GM23338 (cell line): ENCODE results near the gene MAGEB10. TPM values are rescaled to one million over a fixed set of nuclear protein-coding genes. Genes with fewer than 3 reads are reported as not detected.

ENCODE experiments used
- ATAC-seq: fragments of 200-7000 bp; cut with Tn5 transposase; 3 replicates; pipeline ENCODE4 v1.9.1; 2020
- DNase-seq: peaks from one replicate; pipeline ENCODE4 v3.0.0-alpha.2; 2015; ENCODE audit warnings: low spot score
- H2AFZ ChIP-seq: fragments of 200-600 bp; sonication (generic); 2 replicates; pipeline ENCODE4 v1.8.0; 2016; ENCODE audit warnings: antibody characterized with exemption, mild to moderate bottlenecking, moderate library complexity
- H3F3A ChIP-seq: fragments of 200-600 bp; sonication (generic); replicated peaks from 2 replicates; pipeline ENCODE4 v1.8.0; 2017; ENCODE audit warnings: antibody characterized with exemption, mixed run types, low read depth
- H3K27ac ChIP-seq: fragments of 200-600 bp; sonication (generic); 2 replicates; pipeline ENCODE4 v1.6.1; 2016; ENCODE audit warnings: low read depth
- H3K27me3 ChIP-seq: fragments of 200-600 bp; sonication (generic); 2 replicates; pipeline ENCODE4 v1.8.0; 2016; ENCODE audit warnings: mild to moderate bottlenecking, mixed run types, moderate library complexity; ENCODE audit not compliant: insufficient read depth
- H3K36me3 ChIP-seq: fragments of 200-600 bp; sonication (generic); 2 replicates; pipeline ENCODE4 v1.8.0; 2016; ENCODE audit warnings: mild to moderate bottlenecking; ENCODE audit not compliant: insufficient read depth
- H3K4me1 ChIP-seq: fragments of 200-600 bp; sonication (generic); 2 replicates; pipeline ENCODE4 v1.8.0; 2016; ENCODE audit warnings: mild to moderate bottlenecking, moderate library complexity; ENCODE audit not compliant: insufficient read depth
- H3K4me2 ChIP-seq: fragments of 200-600 bp; sonication (generic); 2 replicates; pipeline ENCODE4 v1.7.1; 2017; ENCODE audit warnings: mixed run types
- H3K4me3 ChIP-seq: fragments of 200-600 bp; sonication (generic); 2 replicates; pipeline ENCODE4 v1.6.1; 2016; ENCODE audit warnings: mixed run types
- H3K79me2 ChIP-seq: fragments of 200-600 bp; sonication (generic); replicated peaks from 2 replicates; pipeline ENCODE4 v1.8.0; 2017; ENCODE audit warnings: mild to moderate bottlenecking; ENCODE audit not compliant: insufficient read depth
- H3K9me2 ChIP-seq: fragments of 200-600 bp; sonication (generic); 2 replicates; pipeline ENCODE4 v1.8.0; 2017; ENCODE audit not compliant: insufficient read depth
- H4K20me1 ChIP-seq: fragments of 200-600 bp; sonication (generic); replicated peaks from 2 replicates; pipeline ENCODE4 v1.8.0; 2017; ENCODE audit warnings: mild to moderate bottlenecking; ENCODE audit not compliant: insufficient read depth
- H3K27ac Mint-ChIP-seq: 2 replicates; pipeline ENCODE4 v1.8.0; 2020; ENCODE audit warnings: inconsistent platforms, mild to moderate bottlenecking, moderate library complexity, mixed read lengths
- H3K27me3 Mint-ChIP-seq: 3 replicates; pipeline ENCODE4 v1.8.0; 2022; ENCODE audit warnings: low read depth, mild to moderate bottlenecking, moderate library complexity, mixed read lengths, inconsistent platforms; ENCODE audit not compliant: insufficient read depth, poor library complexity
- H3K36me3 Mint-ChIP-seq: 3 replicates; pipeline ENCODE4 v1.8.0; 2021; ENCODE audit warnings: low read depth, mild to moderate bottlenecking, inconsistent platforms, moderate library complexity, mixed read lengths
- H3K4me1 Mint-ChIP-seq: 3 replicates; pipeline ENCODE4 v1.8.0; 2020; ENCODE audit warnings: mild to moderate bottlenecking, inconsistent platforms, mixed read lengths
- H3K4me3 Mint-ChIP-seq: 3 replicates; pipeline ENCODE4 v1.8.0; 2021; ENCODE audit warnings: moderate library complexity, mild to moderate bottlenecking, inconsistent platforms, mixed read lengths
- H3K9me3 Mint-ChIP-seq: 3 replicates; pipeline ENCODE4 v1.8.0; 2020; ENCODE audit warnings: moderate library complexity, mild to moderate bottlenecking, inconsistent platforms, mixed read lengths
- CREB1 ChIP-seq: fragments of 250-450 bp; sonication (Bioruptor Pico); IDR thresholded peaks from 2 replicates; pipeline ENCODE4 v1.5.0; 2020; ENCODE audit warnings: low read depth, mild to moderate bottlenecking, moderate library complexity
- CTCF ChIP-seq, 2 experiments: fragments of 200-600 bp in 1 of 2; sonication (generic) in 1 of 2; conservative IDR thresholded peaks; 2 replicates each; pipeline versions ENCODE4 v1.5.1 to v1.6.1; 2016 to 2017; ENCODE audit warnings: antibody characterized with exemption in 2 of 2, low read depth in 2 of 2, mild to moderate bottlenecking in 2 of 2, moderate library complexity in 1 of 2
- ETS1 ChIP-seq: IDR thresholded peaks from 2 replicates; pipeline ENCODE4 v1.6.1; 2016; ENCODE audit warnings: antibody characterized with exemption
- EZH2 ChIP-seq: fragments of 200-600 bp; sonication (generic); IDR thresholded peaks from one replicate; pipeline ENCODE4 v1.8.0; 2017; ENCODE audit warnings: antibody characterized with exemption, mild to moderate bottlenecking, low read depth; ENCODE audit not compliant: unreplicated experiment
- EZH2phosphoT487 ChIP-seq: fragments of 200-600 bp; sonication (generic); IDR thresholded peaks from one replicate; pipeline ENCODE4 v1.8.1; 2018; ENCODE audit warnings: antibody characterized with exemption; ENCODE audit not compliant: unreplicated experiment
- JUNB ChIP-seq: IDR thresholded peaks from one replicate; pipeline ENCODE4 v1.6.1; 2016; ENCODE audit warnings: antibody characterized with exemption; ENCODE audit not compliant: unreplicated experiment
- NANOG ChIP-seq: IDR thresholded peaks from 2 replicates; pipeline ENCODE4 v1.6.1; 2016; ENCODE audit warnings: antibody characterized with exemption, borderline replicate concordance
- POLR2AphosphoS5 ChIP-seq: IDR thresholded peaks from 2 replicates; pipeline ENCODE4 v1.6.1; 2016; ENCODE audit warnings: antibody characterized with exemption, low read depth
- REST ChIP-seq: IDR thresholded peaks from one replicate; pipeline ENCODE4 v1.6.1; 2018; ENCODE audit warnings: antibody characterized with exemption; ENCODE audit not compliant: unreplicated experiment
- STAT1 ChIP-seq: IDR thresholded peaks from one replicate; pipeline ENCODE4 v1.6.1; 2016; ENCODE audit warnings: antibody characterized with exemption; ENCODE audit not compliant: unreplicated experiment
- ZNF114 ChIP-seq: fragments of 250-450 bp; sonication (Bioruptor Pico); IDR thresholded peaks from 2 replicates; pipeline ENCODE4 v1.5.0; 2020; ENCODE audit warnings: mild to moderate bottlenecking, moderate library complexity
- ZNF462 ChIP-seq: fragments of 250-450 bp; sonication (Bioruptor Pico); IDR thresholded peaks from 2 replicates; pipeline ENCODE4 v1.5.0; 2020; ENCODE audit warnings: mild to moderate bottlenecking, moderate library complexity
- long read RNA-seq: library from polyadenylated mRNA; unstranded; transcript quantifications from one replicate; pipeline ENCODE4 v2.0.0, GENCODE V29; 2020; ENCODE audit not compliant: unreplicated experiment
- polyA plus RNA-seq: library from polyadenylated mRNA; unstranded; fragments of >200 nt; fragmentation: Nextera tagmentation; extraction: Ambion mirVana; gene quantifications from 2 replicates; pipeline ENCODE4 v1.2.1, GENCODE V29; 2016
- total RNA-seq: library from RNA; depleted of rRNA; stranded (reverse); fragments of >200 nt; shearing (Covaris generic); gene quantifications from 2 replicates; pipeline ENCODE4 v1.2.3, GENCODE V29; 2014; rRNA removed

The MAGEB10 gene
- total RNA-seq (not detected in 2 replicates), polyA plus RNA-seq (not detected in 2 replicates)
- long read RNA-seq = 0 reads

GRCh38 chrX:27807690-27808089 lies at the start of gene MAGEB10:
Gene MAGEB10, plus strand, starts transcription at chrX:27807990. Its CDS starts 13,317 bp downstream, at chrX:27821307.
- Mint-ChIP-seq H3K9me3 (peaks cover 9% of the 10 kb centered on the region; the same call in 1 of the 3 replicates), H3K4me1 (no peaks in the 10 kb centered on the region)

More at GRCh38 chrX:27807690-27808089, at the start of gene MAGEB10:
- Mint-ChIP-seq H3K27ac (no peak within 1 kb of the TSS), H3K4me3 (no peak within 1 kb of the TSS), H3K27me3 (peaks cover 2% of the 10 kb centered on the region), H3K36me3 (no peaks in the 10 kb centered on the region)
- Histone ChIP-seq H3K36me3 (no peaks in the 10 kb centered on the region), H3K4me3 (no peak within 1 kb of the TSS), H2AFZ (no peak within 1 kb of the TSS), H3K27me3 (no peaks in the 10 kb centered on the region), H3K4me1 (no peaks in the 10 kb centered on the region), H3F3A (no peaks in the 10 kb centered on the region), H3K4me2 (no peak within 1 kb of the TSS), H3K9me2 (no peaks in the 10 kb centered on the region), H4K20me1 (no peaks in the 10 kb centered on the region), H3K27ac (no peak within 1 kb of the TSS), H3K79me2 (no peaks in the 10 kb centered on the region)
- TF ChIP-seq NANOG = no peak
- no peak for TF ChIP-seq EZH2phosphoT487
- no peak for TF ChIP-seq CREB1 (CRISPR knock-in tag)
- TF ChIP-seq STAT1 = no peak
- no peak for TF ChIP-seq CTCF (conservative IDR thresholded peaks at IDR 0.05; ENCODE audit: low read depth in 2 of 2)
- no peak for TF ChIP-seq EZH2
- TF ChIP-seq ETS1 = no peak
- no peak for TF ChIP-seq ZNF462 (CRISPR knock-in tag)
- TF ChIP-seq JUNB = no peak
- no peak for TF ChIP-seq ZNF114 (CRISPR knock-in tag)
- no peak for TF ChIP-seq REST
- TF ChIP-seq POLR2AphosphoS5 = no peak
- no peak for DNase-seq
- ATAC-seq = no peak
